RWPE2 (cell line): ENCODE results near the gene PEX14.

ENCODE experiments used
- ATAC-seq: fragments of 200-7000 bp; cut with Tn5 transposase; 3 replicates; pipeline ENCODE4 v1.9.1; 2021; ENCODE audit warnings: low read depth
- DNase-seq: peaks from one replicate; pipeline ENCODE4 v3.0.0-alpha.2; 2020; ENCODE audit warnings: low spot score
- H3K27ac ChIP-seq: fragments of 450-650 bp; 2 replicates; pipeline ENCODE4 v1.5.1; 2017; ENCODE audit warnings: mild to moderate bottlenecking; ENCODE audit not compliant: poor library complexity, severe bottlenecking
- H3K27me3 ChIP-seq: fragments of 250-450 bp; sonication (Bioruptor Pico); 2 replicates; pipeline ENCODE4 v1.5.1; 2021; ENCODE audit warnings: mild to moderate bottlenecking, moderate library complexity; ENCODE audit not compliant: insufficient read depth, poor library complexity, severe bottlenecking
- H3K36me3 ChIP-seq: fragments of 250-450 bp; sonication (Bioruptor Pico); 2 replicates; pipeline ENCODE4 v1.5.1; 2020; ENCODE audit warnings: low read depth, mild to moderate bottlenecking, moderate library complexity
- H3K4me1 ChIP-seq: fragments of 250-450 bp; sonication (Bioruptor Pico); 2 replicates; pipeline ENCODE4 v1.5.1; 2021; ENCODE audit warnings: mild to moderate bottlenecking, moderate library complexity; ENCODE audit not compliant: insufficient read depth, poor library complexity, severe bottlenecking
- H3K4me3 ChIP-seq: fragments of 250-450 bp; sonication (Bioruptor Pico); 2 replicates; pipeline ENCODE4 v1.5.1; 2021; ENCODE audit warnings: mild to moderate bottlenecking, moderate library complexity; ENCODE audit not compliant: severe bottlenecking
- H3K9me3 ChIP-seq: fragments of 250-450 bp; sonication (Bioruptor Pico); 2 replicates; pipeline ENCODE4 v1.5.1; 2021; ENCODE audit warnings: mild to moderate bottlenecking, moderate library complexity; ENCODE audit not compliant: severe bottlenecking
- CTCF ChIP-seq: fragments of 450-650 bp; IDR thresholded peaks from one replicate; pipeline ENCODE4 v1.5.1; 2017; ENCODE audit warnings: mild to moderate bottlenecking, moderate library complexity; ENCODE audit not compliant: poor library complexity, severe bottlenecking

Gene PEX14

DNA sequence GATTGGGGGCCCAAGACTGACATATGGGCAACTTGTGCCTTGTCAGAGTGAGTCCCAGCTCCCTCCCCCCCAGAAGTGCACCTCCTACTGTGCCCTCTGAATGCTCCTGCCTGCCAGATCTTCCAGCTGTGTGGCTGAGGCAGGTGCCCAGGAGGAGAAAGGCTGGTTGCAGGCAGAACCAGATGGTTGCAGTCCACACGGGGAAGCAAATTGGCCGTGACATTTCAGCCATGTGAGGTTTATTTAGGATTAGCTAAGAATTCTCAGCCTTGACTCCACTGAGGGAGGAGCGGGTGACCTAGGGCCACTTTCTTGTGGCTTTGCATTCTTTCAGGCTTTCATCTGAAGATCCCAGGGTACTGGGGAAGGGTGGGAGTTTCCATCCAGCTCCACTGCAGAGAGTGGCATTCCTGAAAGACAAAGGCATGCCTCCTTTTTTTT is 33.8 kb downstream of the PEX14 start:
- H3K4me1 ChIP-seq: peaks cover 29% of the 10 kb centered on the region
- H3K27me3 ChIP-seq: no peaks in the 10 kb centered on the region
- H3K27ac ChIP-seq: peak overlapping the region; percentile 91
- DNase-seq: no peak
- H3K9me3 ChIP-seq: no peaks in the 10 kb centered on the region
- no peak for TF ChIP-seq CTCF
- no peak for ATAC-seq
- H3K36me3 ChIP-seq: no peaks in the 10 kb centered on the region; the same call in 1 of the 2 replicates
- no peak overlapping the region for H3K4me3 ChIP-seq

- Histone ChIP-seq H3K27me3 (no peaks in the 10 kb centered on the region), H3K27ac (peak overlapping the region; percentile 91), H3K9me3 (no peaks in the 10 kb centered on the region), H3K4me3 (no peak overlapping the region), H3K36me3 (no peaks in the 10 kb centered on the region; the same call in 1 of the 2 replicates), H3K4me1 (peaks cover 33% of the 10 kb centered on the region)
- no peak for TF ChIP-seq CTCF
- no peak for DNase-seq
- no peak for ATAC-seq
Observed at GRCh38 chr1:10509809-10510509, 35.2 kb downstream of the PEX14 start.

- H3K36me3 ChIP-seq: no peaks in the 10 kb centered on the region; the same call in 1 of the 2 replicates
- no peak overlapping the region for H3K4me3 ChIP-seq
- DNase-seq (peak; percentile 70), ATAC-seq (peak; percentile 90)
- peaks cover 39% of the 10 kb centered on the region for H3K4me1 ChIP-seq
- no peak for TF ChIP-seq CTCF
- H3K27ac ChIP-seq: peak overlapping the region; percentile 91
- H3K9me3 ChIP-seq: no peaks in the 10 kb centered on the region
- H3K27me3 ChIP-seq: no peaks in the 10 kb centered on the region
Observed at GRCh38 chr1:10510520-10511493, 36.1 kb downstream of the PEX14 start.

DNA sequence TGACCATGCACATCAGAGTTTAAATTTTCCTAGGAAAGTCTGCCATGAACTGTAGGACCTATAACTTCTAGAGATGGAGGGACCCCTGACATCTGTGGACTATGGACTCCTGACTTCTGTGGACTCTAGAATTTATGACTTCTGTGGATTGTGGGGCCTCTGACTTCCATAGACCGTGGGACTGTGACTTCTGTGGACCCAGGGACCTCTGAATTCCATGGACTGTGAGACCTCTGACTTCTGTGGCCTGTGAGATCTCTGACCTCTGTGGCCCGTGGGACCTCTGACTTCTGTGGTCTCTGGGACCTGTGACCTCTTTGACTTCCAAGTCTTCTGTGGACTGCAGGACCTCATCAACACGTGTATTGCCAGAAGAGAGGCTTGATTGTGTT is 36.7 kb downstream of the PEX14 start:
- H3K36me3 ChIP-seq: no peaks in the 10 kb centered on the region; the same call in 1 of the 2 replicates
- no peak overlapping the region for H3K4me3 ChIP-seq
- peak overlapping the region; percentile 91 for H3K27ac ChIP-seq
- DNase-seq: no peak
- no peak for ATAC-seq
- H3K9me3 ChIP-seq: no peaks in the 10 kb centered on the region
- H3K4me1 ChIP-seq: peaks cover 39% of the 10 kb centered on the region
- TF ChIP-seq CTCF: no peak
- H3K27me3 ChIP-seq: no peaks in the 10 kb centered on the region
